Effector memory CD4-positive, alpha-beta T cell (primary cell): ENCODE data around the gene SLC5A1.
"Not testable (repeated sequence)": the region's sequence is repeated elsewhere in the genome, so short reads cannot be mapped to it uniquely, and the experiment has no call there.

ENCODE experiments used
- DNase-seq, 3 donors: peaks; one replicate each; pipeline ENCODE4 v3.0.0-alpha.2; 2020
- H3K27ac ChIP-seq: 2 replicates; pipeline ENCODE4 v1.7.0; 2013; ENCODE audit warnings: mild to moderate bottlenecking, low read length, moderate library complexity; ENCODE audit not compliant: insufficient read depth, poor library complexity, severe bottlenecking
- H3K27me3 ChIP-seq: replicated peaks from 2 replicates; pipeline ENCODE4 v1.7.0; 2013; ENCODE audit warnings: mild to moderate bottlenecking, low read length; ENCODE audit not compliant: insufficient read depth, control insufficient read depth, poor library complexity, severe bottlenecking
- H3K36me3 ChIP-seq: 2 replicates; pipeline ENCODE4 v1.7.0; 2013; ENCODE audit warnings: mild to moderate bottlenecking, low read length, moderate library complexity; ENCODE audit not compliant: control insufficient read depth, insufficient read depth
- H3K4me1 ChIP-seq: 2 replicates; pipeline ENCODE4 v1.7.0; 2013; ENCODE audit warnings: low read length, mild to moderate bottlenecking; ENCODE audit not compliant: control insufficient read depth, insufficient read depth, poor library complexity, severe bottlenecking
- H3K4me3 ChIP-seq: 2 replicates; pipeline ENCODE4 v1.7.0; 2013; ENCODE audit warnings: low read length, low read depth, mild to moderate bottlenecking; ENCODE audit not compliant: insufficient read depth, poor library complexity, severe bottlenecking
- H3K9me3 ChIP-seq: 2 replicates; pipeline ENCODE4 v1.7.0; 2013; ENCODE audit warnings: mild to moderate bottlenecking, low read length, moderate library complexity; ENCODE audit not compliant: control insufficient read depth

The SLC5A1 gene

GRCh38 chr22:32151641-32152040, 108.6 kb downstream of the SLC5A1 start:
- H3K4me1 ChIP-seq, H3K27me3 ChIP-seq, DNase-seq, H3K36me3 ChIP-seq, H3K9me3 ChIP-seq, H3K27ac ChIP-seq, H3K4me3 ChIP-seq: not testable (repeated sequence)

GRCh38 chr22:32154727-32155126, 111.7 kb downstream of the SLC5A1 start:
- not testable (repeated sequence) for H3K4me3 ChIP-seq, H3K36me3 ChIP-seq, H3K9me3 ChIP-seq, H3K27ac ChIP-seq, DNase-seq, H3K4me1 ChIP-seq, H3K27me3 ChIP-seq

- not testable (repeated sequence) for DNase-seq, H3K36me3 ChIP-seq
These were observed 114.6 kb downstream of the SLC5A1 start for GRCh38 chr22:32157632-32158031.

GRCh38 chr22:32158712-32159533, 115.9 kb downstream of the SLC5A1 start, which contains the start of gene C22orf42:
Gene C22orf42 (minus strand): TSS chr22:32159303. CDS start chr22:32159215, 88 bp downstream.
- H3K36me3 ChIP-seq = no peaks in the 10 kb centered on the region
- H3K4me1 ChIP-seq = no peaks in the 10 kb centered on the region
- H3K9me3 ChIP-seq = no peaks in the 10 kb centered on the region
- no peak within 1 kb of the TSS for H3K27ac ChIP-seq
- DNase-seq = no peak
- H3K27me3 ChIP-seq = no peaks in the 10 kb centered on the region
- no peak within 1 kb of the TSS for H3K4me3 ChIP-seq

More at GRCh38 chr22:32157632-32158031, 114.6 kb downstream of the SLC5A1 start:
- H3K4me3 ChIP-seq, H3K27ac ChIP-seq, H3K4me1 ChIP-seq, H3K9me3 ChIP-seq, H3K27me3 ChIP-seq: not testable (repeated sequence)

- H3K36me3 ChIP-seq, H3K4me1 ChIP-seq, H3K27me3 ChIP-seq, H3K27ac ChIP-seq, H3K4me3 ChIP-seq, DNase-seq, H3K9me3 ChIP-seq: not testable (repeated sequence)
These were observed 117.3 kb downstream of the SLC5A1 start for GRCh38 chr22:32160411-32160810.
